ENCODE results near the gene TM7SF2. TPM values are rescaled to one million over a fixed set of nuclear protein-coding genes. Genes with fewer than 3 reads are reported as not detected.

Gene TM7SF2
- total and polyA plus RNA-seq, 10 donors: 8.9 to 29.7 (median 14.3) TPM

GRCh38 chr11:65111159-65111743, 421 bp upstream of the TM7SF2 start:
- intact Hi-C loops (cut with DNase I; ENCODE audit: low total_unique reads): no loop called here
- Histone ChIP-seq H3K27me3 (replicated peaks in 1 of 7) (no peaks in the 10 kb centered on the region), H3K36me3 (peaks cover 0 to 51% (median 35%) of the 10 kb centered on the region in 6 donors), H3K4me3 (peak overlapping the region in 7 of 8 donors; percentile 54 to 77 (median 57)), H3K9me3 (no peaks in the 10 kb centered on the region), H3K27ac (peak overlapping the region in 7 of 8 donors; percentile 35 to 84 (median 77)), H3K4me1 (peaks cover 36 to 62% (median 49%) of the 10 kb centered on the region in 6 donors)
- DNase-seq: no peak
- TF ChIP-seq CTCF (IDR thresholded peaks at IDR 0.05 in 8 of 11, conservative IDR thresholded peaks at IDR 0.05 in 3 of 11): no peak
- TF ChIP-seq POLR2AphosphoS5 (IDR thresholded peaks at IDR 0.05): no peak
- TF ChIP-seq POLR2A (IDR thresholded peaks at IDR 0.05): no peak
- WGBS, 5 donors: 64 to 69% (median 66%) methylated on average over 27 to 31 of the region's 31 CpGs

DNA sequence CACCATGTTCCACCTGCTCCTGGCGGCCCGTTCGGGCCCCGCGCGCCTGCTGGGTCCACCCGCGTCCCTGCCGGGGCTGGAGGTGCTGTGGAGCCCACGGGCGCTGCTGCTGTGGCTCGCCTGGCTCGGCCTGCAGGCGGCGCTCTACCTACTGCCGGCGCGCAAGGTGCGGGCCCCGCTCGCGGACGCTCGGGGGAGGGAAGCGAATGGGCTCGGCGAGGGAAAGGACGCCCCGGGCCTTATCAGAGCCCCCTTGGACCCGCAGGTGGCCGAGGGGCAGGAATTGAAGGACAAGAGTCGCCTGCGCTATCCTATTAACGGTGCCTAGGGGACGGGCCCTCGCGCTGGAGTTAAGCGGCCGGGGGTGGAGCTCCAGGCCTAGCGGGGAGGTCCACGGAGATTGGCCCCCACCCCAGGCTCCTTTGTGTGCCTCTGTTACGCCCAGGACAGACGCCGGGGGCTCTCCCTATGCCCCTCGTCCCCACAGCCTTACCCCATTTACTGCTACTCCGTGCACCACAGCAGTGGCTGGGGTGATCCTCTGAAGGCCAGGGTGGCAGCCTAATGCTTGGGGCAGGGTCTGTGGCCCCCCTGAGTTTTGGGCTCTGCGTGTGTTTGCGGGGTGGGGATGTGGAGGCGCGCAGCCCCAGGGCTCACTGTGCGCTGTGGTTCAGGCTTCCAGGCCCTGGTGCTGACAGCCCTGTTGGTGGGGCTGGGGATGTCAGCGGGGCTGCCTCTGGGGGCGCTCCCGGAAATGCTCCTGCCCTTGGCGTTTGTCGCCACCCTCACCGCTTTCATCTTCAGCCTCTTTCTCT, 1.1 kb downstream of the TM7SF2 start:
- intact Hi-C loops (cut with DNase I; ENCODE audit: low total_unique reads): no loop called here
- WGBS, 5 donors: 1 to 2% (median 1%) methylated on average over 24 to 57 of the region's 57 CpGs
- H3K27ac ChIP-seq: peak overlapping the region; percentile 35 to 84 (median 76)

DNA sequence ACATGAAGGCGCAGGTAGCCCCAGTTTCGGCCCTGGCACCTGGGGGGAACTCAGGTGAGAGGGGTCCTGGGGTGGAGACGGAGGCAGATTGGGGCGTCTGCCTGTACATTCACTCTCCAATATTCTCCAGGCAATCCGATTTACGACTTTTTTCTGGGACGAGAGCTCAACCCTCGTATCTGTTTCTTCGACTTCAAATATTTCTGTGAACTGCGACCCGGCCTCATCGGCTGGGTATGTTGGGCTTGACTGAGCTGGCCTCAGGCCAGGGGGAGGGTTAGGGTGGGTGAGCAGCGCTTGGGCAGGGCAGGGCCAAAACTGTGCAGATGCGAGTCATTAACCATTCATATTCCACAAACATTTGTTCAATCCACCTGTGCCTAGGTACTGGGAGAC, 1.7 kb downstream of the TM7SF2 start:
- Histone ChIP-seq H3K9me3 (no peaks in the 10 kb centered on the region), H3K4me1 (peaks cover 43 to 80% (median 65%) of the 10 kb centered on the region in 6 donors), H3K4me3 (peak overlapping the region in 7 of 8 donors; percentile 56 to 77 (median 57)), H3K36me3 (peaks cover 0 to 42% (median 28%) of the 10 kb centered on the region in 6 donors), H3K27ac (peak overlapping the region in 5 of 8 donors; percentile 35 to 84 (median 77)), H3K27me3 (replicated peaks in 1 of 7) (no peaks in the 10 kb centered on the region)
- intact Hi-C loops (cut with DNase I; ENCODE audit: low total_unique reads): no loop called here
- DNase-seq: no peak
- WGBS, 5 donors: 29 to 50% (median 32%) methylated on average over 14 of the region's 14 CpGs
- TF ChIP-seq POLR2AphosphoS5 (IDR thresholded peaks at IDR 0.05): no peak
- no peak for TF ChIP-seq POLR2A (IDR thresholded peaks at IDR 0.05)
- no peak for TF ChIP-seq CTCF (IDR thresholded peaks at IDR 0.05 in 8 of 11, conservative IDR thresholded peaks at IDR 0.05 in 3 of 11)

More for the DNA sequence above, 1.1 kb downstream of the TM7SF2 start:
- H3K4me3 ChIP-seq: peak overlapping the region; percentile 54 to 77 (median 57)
- peaks cover 0 to 42% (median 30%) of the 10 kb centered on the region in 6 donors for H3K36me3 ChIP-seq
- H3K4me1 ChIP-seq: peaks cover 40 to 74% (median 59%) of the 10 kb centered on the region in 6 donors
- DNase-seq: peak; percentile 95
- H3K27me3 ChIP-seq (replicated peaks in 1 of 7): no peaks in the 10 kb centered on the region
- H3K9me3 ChIP-seq: no peaks in the 10 kb centered on the region
- TF ChIP-seq POLR2A (IDR thresholded peaks at IDR 0.05) (no peak), CTCF (IDR thresholded peaks at IDR 0.05 in 8 of 11, conservative IDR thresholded peaks at IDR 0.05 in 3 of 11) (peak; percentile 66 to 98 (median 95)), POLR2AphosphoS5 (IDR thresholded peaks at IDR 0.05) (peak; percentile 81 to 89 (median 83))

GRCh38 chr11:65113839-65114238, 2.2 kb downstream of the TM7SF2 start:
- peak; percentile 35 for DNase-seq
- Histone ChIP-seq H3K27me3 (replicated peaks in 1 of 7) (no peaks in the 10 kb centered on the region), H3K36me3 (peaks cover 0 to 42% (median 28%) of the 10 kb centered on the region in 6 donors), H3K4me1 (peaks cover 43 to 85% (median 68%) of the 10 kb centered on the region in 6 donors), H3K9me3 (no peaks in the 10 kb centered on the region), H3K27ac (no peak overlapping the region), H3K4me3 (peak overlapping the region in 1 of 8 donors; percentile 77)
- TF ChIP-seq POLR2A (IDR thresholded peaks at IDR 0.05) (no peak), CTCF (IDR thresholded peaks at IDR 0.05 in 8 of 11, conservative IDR thresholded peaks at IDR 0.05 in 3 of 11) (no peak), POLR2AphosphoS5 (IDR thresholded peaks at IDR 0.05) (no peak)
- 77 to 86% (median 80%) methylated on average over 6 of the region's 6 CpGs for WGBS, 5 donors
- intact Hi-C loops (cut with DNase I; ENCODE audit: low total_unique reads): no loop called here

Measured in spleen (tissue), 11 donors.